ENCODE data around the gene CHST11.

CHST11 gene

GRCh38 chr12:104413330-104413729 is 43.4 kb upstream of the CHST11 start:
- H3K4me3 ChIP-seq (ENCODE audit: low read depth, low read length): no peak overlapping the region
- TF ChIP-seq CTCF (IDR thresholded peaks at IDR 0.05; ENCODE audit: borderline replicate concordance, insufficient read depth, low read depth, low read length): no peak

- no peak overlapping the region for H3K4me3 ChIP-seq (ENCODE audit: low read depth, low read length)
- no peak for TF ChIP-seq CTCF (IDR thresholded peaks at IDR 0.05; ENCODE audit: borderline replicate concordance, insufficient read depth, low read depth, low read length)
Measured at GRCh38 chr12:104414581-104415341, 42.0 kb upstream of the CHST11 start.

- no peak overlapping the region for H3K4me3 ChIP-seq (ENCODE audit: low read depth, low read length)
- TF ChIP-seq CTCF (IDR thresholded peaks at IDR 0.05; ENCODE audit: borderline replicate concordance, insufficient read depth, low read depth, low read length): no peak
Measured at GRCh38 chr12:104415342-104415980, 41.3 kb upstream of the CHST11 start.

- TF ChIP-seq CTCF (IDR thresholded peaks at IDR 0.05; ENCODE audit: borderline replicate concordance, insufficient read depth, low read depth, low read length): no peak
- H3K4me3 ChIP-seq (ENCODE audit: low read depth, low read length): no peak overlapping the region
Measured at GRCh38 chr12:104416136-104416535, 40.6 kb upstream of the CHST11 start.

- no peak overlapping the region for H3K4me3 ChIP-seq (ENCODE audit: low read depth, low read length)
- no peak for TF ChIP-seq CTCF (IDR thresholded peaks at IDR 0.05; ENCODE audit: borderline replicate concordance, insufficient read depth, low read depth, low read length)
Measured at GRCh38 chr12:104416585-104416984, 40.2 kb upstream of the CHST11 start.

- H3K4me3 ChIP-seq (ENCODE audit: low read depth, low read length): no peak overlapping the region
- no peak for TF ChIP-seq CTCF (IDR thresholded peaks at IDR 0.05; ENCODE audit: borderline replicate concordance, insufficient read depth, low read depth, low read length)
Measured at GRCh38 chr12:104419717-104420116, 37.0 kb upstream of the CHST11 start.

- no peak for TF ChIP-seq CTCF (IDR thresholded peaks at IDR 0.05; ENCODE audit: borderline replicate concordance, insufficient read depth, low read depth, low read length)
- no peak overlapping the region for H3K4me3 ChIP-seq (ENCODE audit: low read depth, low read length)
Measured at GRCh38 chr12:104420868-104421267, 35.9 kb upstream of the CHST11 start.
